ENCODE measurements around the gene RABGGTA. TPM values are rescaled to one million over a fixed set of nuclear protein-coding genes. Genes with fewer than 3 reads are reported as not detected.

Gene RABGGTA
- total RNA-seq, 2 experiments from 2014 or later = 24.3 to 27.3 TPM

GRCh38 chr14:24231263-24232120 lies 39.9 kb downstream of the RABGGTA start:
- peak; percentile 43 for DNase-seq (ENCODE audit: low spot score)
- TSS peak; percentile 61 for BruUV-seq (replicated peaks)

GRCh38 chr14:24228902-24229301 lies 42.5 kb downstream of the RABGGTA start:
- TF ChIP-seq EZH2phosphoT487 (IDR thresholded peaks at IDR 0.05; ENCODE audit: borderline replicate concordance, low read depth, low read length) = no peak
- no peak for TF ChIP-seq CTCF (conservative IDR thresholded peaks at IDR 0.05; ENCODE audit: low read length)
- H3K4me3 ChIP-seq (ENCODE audit: low read depth, low read length, poor library complexity, severe bottlenecking) = no peak overlapping the region
- no peaks in the 10 kb centered on the region for H3K9me3 ChIP-seq (ENCODE audit: low read length)
- peaks cover 43% of the 10 kb centered on the region for H3K36me3 ChIP-seq (ENCODE audit: insufficient read depth, low read length)
- intact Hi-C loops (cut with micrococcal nuclease; ENCODE audit: unreplicated experiment) = no loop called here
- H2AFZ ChIP-seq (ENCODE audit: low read length) = no peak overlapping the region
- H3K79me2 ChIP-seq (ENCODE audit: insufficient read depth, low read depth, low read length) = peaks cover 71% of the 10 kb centered on the region
- no peak overlapping the region for H3K27ac ChIP-seq (ENCODE audit: low read depth, low read length, poor library complexity, severe bottlenecking)
- H3K4me2 ChIP-seq (ENCODE audit: low read length) = no peak overlapping the region
- peaks cover 16% of the 10 kb centered on the region for H3K4me1 ChIP-seq (ENCODE audit: insufficient read depth, low read length, poor library complexity, severe bottlenecking)
- no peak for DNase-seq (ENCODE audit: low spot score)
- H4K20me1 ChIP-seq (ENCODE audit: insufficient read depth, low read length) = no peaks in the 10 kb centered on the region
- H3K9me2 ChIP-seq (ENCODE audit: insufficient read depth, low read length) = no peaks in the 10 kb centered on the region
- ChIA-PET POLR2A (interaction anchor here (0.6 to 1.4 kb wide), 4 partner anchors 9 to 241 kb away, joined by 3 to 4 read pairs (median 4); partner anchors contain the start of gene TINF2), CTCF (ENCODE audit: unreplicated experiment) (interaction anchor here (0.6 kb wide), 1 partner anchor 69 kb away, joined by 4 read pairs; no protein-coding TSS in a partner anchor)
- no TSS peak for BruUV-seq (replicated peaks)

More at GRCh38 chr14:24231263-24232120, 39.9 kb downstream of the RABGGTA start:
- Histone ChIP-seq H3K36me3 (ENCODE audit: insufficient read depth, low read length) (peaks cover 50% of the 10 kb centered on the region), H4K20me1 (ENCODE audit: insufficient read depth, low read length) (no peaks in the 10 kb centered on the region), H3K9me2 (ENCODE audit: insufficient read depth, low read length) (no peaks in the 10 kb centered on the region), H3K4me3 (ENCODE audit: low read depth, low read length, poor library complexity, severe bottlenecking) (peak overlapping the region; percentile 84), H3K9me3 (ENCODE audit: low read length) (no peaks in the 10 kb centered on the region), H2AFZ (ENCODE audit: low read length) (peak overlapping the region; percentile 94), H3K4me1 (ENCODE audit: insufficient read depth, low read length, poor library complexity, severe bottlenecking) (peaks cover 30% of the 10 kb centered on the region), H3K79me2 (ENCODE audit: insufficient read depth, low read depth, low read length) (peaks cover 55% of the 10 kb centered on the region), H3K4me2 (ENCODE audit: low read length) (peak overlapping the region; percentile 87), H3K27ac (ENCODE audit: low read depth, low read length, poor library complexity, severe bottlenecking) (peak overlapping the region; percentile 74)
- TF ChIP-seq EZH2phosphoT487 (IDR thresholded peaks at IDR 0.05; ENCODE audit: borderline replicate concordance, low read depth, low read length) (no peak), CTCF (conservative IDR thresholded peaks at IDR 0.05; ENCODE audit: low read length) (no peak)
- intact Hi-C loops (cut with micrococcal nuclease; ENCODE audit: unreplicated experiment) = loop anchor here (1.0 kb wide), 1 partner anchor 18 kb away; the partner anchor contains the start of gene CHMP4A
- CTCF ChIA-PET (ENCODE audit: unreplicated experiment) = no interaction called here
- POLR2A ChIA-PET = interaction anchor here (0.6 to 1.2 kb wide), 6 partner anchors 11 to 139 kb away, joined by 3 to 5 read pairs (median 4); partner anchors contain the start of genes IRF9 and TINF2

GRCh38 chr14:24226473-24226872 lies 44.9 kb downstream of the RABGGTA start:
- POLR2A ChIA-PET = no interaction called here
- Histone ChIP-seq H2AFZ (ENCODE audit: low read length) (no peak overlapping the region), H3K4me3 (ENCODE audit: low read depth, low read length, poor library complexity, severe bottlenecking) (no peak overlapping the region)

More at GRCh38 chr14:24226473-24226872, 44.9 kb downstream of the RABGGTA start:
- DNase-seq (ENCODE audit: low spot score) = no peak
- Histone ChIP-seq H3K79me2 (ENCODE audit: insufficient read depth, low read depth, low read length) (peaks cover 77% of the 10 kb centered on the region), H3K4me2 (ENCODE audit: low read length) (no peak overlapping the region), H3K4me1 (ENCODE audit: insufficient read depth, low read length, poor library complexity, severe bottlenecking) (peaks cover 7% of the 10 kb centered on the region), H3K9me3 (ENCODE audit: low read length) (no peaks in the 10 kb centered on the region), H3K9me2 (ENCODE audit: insufficient read depth, low read length) (no peaks in the 10 kb centered on the region), H3K36me3 (ENCODE audit: insufficient read depth, low read length) (peaks cover 42% of the 10 kb centered on the region), H3K27ac (ENCODE audit: low read depth, low read length, poor library complexity, severe bottlenecking) (no peak overlapping the region), H4K20me1 (ENCODE audit: insufficient read depth, low read length) (no peaks in the 10 kb centered on the region)
- intact Hi-C loops (cut with micrococcal nuclease; ENCODE audit: unreplicated experiment) = no loop called here
- BruUV-seq (replicated peaks) = no TSS peak
- CTCF ChIA-PET (ENCODE audit: unreplicated experiment) = no interaction called here
- TF ChIP-seq CTCF (conservative IDR thresholded peaks at IDR 0.05; ENCODE audit: low read length) (no peak), EZH2phosphoT487 (IDR thresholded peaks at IDR 0.05; ENCODE audit: borderline replicate concordance, low read depth, low read length) (no peak)

Measured in OCI-LY7 (cell line).